MM.1S (cell line): Measurements from ENCODE around the gene TMEM106C.

ENCODE experiments used
- DNase-seq: peaks from one replicate; pipeline ENCODE4 v3.0.0-alpha.2; 2015
- H2AFZ ChIP-seq: fragments of 300-600 bp; sonication (generic); 2 replicates; pipeline ENCODE4 v1.6.0; 2016; ENCODE audit warnings: antibody characterized with exemption, low read length
- H3F3A ChIP-seq: fragments of 300-600 bp; sonication (generic); 2 replicates; pipeline ENCODE4 v1.6.1; 2016; ENCODE audit warnings: mild to moderate bottlenecking, antibody characterized with exemption, low read length, moderate library complexity, mixed read lengths; ENCODE audit not compliant: insufficient read depth
- H3K27ac ChIP-seq: fragments of 300-600 bp; sonication (generic); 2 replicates; pipeline ENCODE4 v1.5.1; 2016; ENCODE audit warnings: mild to moderate bottlenecking, low read length
- H3K27me3 ChIP-seq: fragments of 300-600 bp; sonication (generic); replicated peaks from 2 replicates; pipeline ENCODE4 v1.6.0; 2016; ENCODE audit warnings: low read length; ENCODE audit not compliant: insufficient read depth
- H3K36me3 ChIP-seq: fragments of 300-600 bp; sonication (generic); replicated peaks from 2 replicates; pipeline ENCODE4 v1.6.1; 2016; ENCODE audit warnings: mild to moderate bottlenecking, low read length, mixed read lengths; ENCODE audit not compliant: insufficient read depth
- H3K4me1 ChIP-seq: fragments of 300-600 bp; sonication (generic); 2 replicates; pipeline ENCODE4 v1.6.1; 2016; ENCODE audit warnings: low read length, mixed read lengths
- H3K4me2 ChIP-seq: fragments of 300-600 bp; sonication (generic); 2 replicates; pipeline ENCODE4 v1.6.0; 2016; ENCODE audit warnings: low read depth, low read length
- H3K4me3 ChIP-seq: fragments of 300-600 bp; sonication (generic); 2 replicates; pipeline ENCODE4 v1.5.1; 2016; ENCODE audit warnings: low read length, mixed read lengths
- H3K79me2 ChIP-seq: fragments of 300-600 bp; sonication (generic); 2 replicates; pipeline ENCODE4 v1.6.1; 2016; ENCODE audit warnings: mixed run types, low read length, mixed read lengths
- H3K9ac ChIP-seq: fragments of 300-600 bp; sonication (generic); 2 replicates; pipeline ENCODE4 v1.6.1; 2016; ENCODE audit warnings: low read length, mixed read lengths
- H3K9me2 ChIP-seq: fragments of 300-600 bp; sonication (generic); replicated peaks from 2 replicates; pipeline ENCODE4 v1.6.1; 2016; ENCODE audit warnings: mild to moderate bottlenecking, low read length, mixed read lengths; ENCODE audit not compliant: insufficient read depth
- H3K9me3 ChIP-seq: fragments of 300-600 bp; sonication (generic); replicated peaks from 2 replicates; pipeline ENCODE4 v1.6.1; 2016; ENCODE audit warnings: mild to moderate bottlenecking, low read length, mixed read lengths; ENCODE audit not compliant: insufficient read depth
- H4K20me1 ChIP-seq: fragments of 300-600 bp; sonication (generic); 2 replicates; pipeline ENCODE4 v1.6.1; 2016; ENCODE audit warnings: mild to moderate bottlenecking, low read length, moderate library complexity, mixed read lengths; ENCODE audit not compliant: insufficient read depth
- CTCF ChIP-seq: fragments of 300-600 bp; sonication (generic); IDR thresholded peaks from 2 replicates; pipeline ENCODE4 v1.5.1; 2016; ENCODE audit warnings: antibody characterized with exemption, low read length, mixed read lengths
- EZH2 ChIP-seq: fragments of 300-600 bp; sonication (generic); optimal IDR thresholded peaks from 2 replicates; pipeline ENCODE3; 2017; ENCODE audit warnings: low read depth, mild to moderate bottlenecking, antibody characterized with exemption, low read length, mixed read lengths
- EZH2phosphoT487 ChIP-seq: fragments of 300-600 bp; sonication (generic); IDR thresholded peaks from 2 replicates; pipeline ENCODE4 v1.6.1; 2018; ENCODE audit warnings: antibody characterized with exemption, low read length

Gene TMEM106C

DNA sequence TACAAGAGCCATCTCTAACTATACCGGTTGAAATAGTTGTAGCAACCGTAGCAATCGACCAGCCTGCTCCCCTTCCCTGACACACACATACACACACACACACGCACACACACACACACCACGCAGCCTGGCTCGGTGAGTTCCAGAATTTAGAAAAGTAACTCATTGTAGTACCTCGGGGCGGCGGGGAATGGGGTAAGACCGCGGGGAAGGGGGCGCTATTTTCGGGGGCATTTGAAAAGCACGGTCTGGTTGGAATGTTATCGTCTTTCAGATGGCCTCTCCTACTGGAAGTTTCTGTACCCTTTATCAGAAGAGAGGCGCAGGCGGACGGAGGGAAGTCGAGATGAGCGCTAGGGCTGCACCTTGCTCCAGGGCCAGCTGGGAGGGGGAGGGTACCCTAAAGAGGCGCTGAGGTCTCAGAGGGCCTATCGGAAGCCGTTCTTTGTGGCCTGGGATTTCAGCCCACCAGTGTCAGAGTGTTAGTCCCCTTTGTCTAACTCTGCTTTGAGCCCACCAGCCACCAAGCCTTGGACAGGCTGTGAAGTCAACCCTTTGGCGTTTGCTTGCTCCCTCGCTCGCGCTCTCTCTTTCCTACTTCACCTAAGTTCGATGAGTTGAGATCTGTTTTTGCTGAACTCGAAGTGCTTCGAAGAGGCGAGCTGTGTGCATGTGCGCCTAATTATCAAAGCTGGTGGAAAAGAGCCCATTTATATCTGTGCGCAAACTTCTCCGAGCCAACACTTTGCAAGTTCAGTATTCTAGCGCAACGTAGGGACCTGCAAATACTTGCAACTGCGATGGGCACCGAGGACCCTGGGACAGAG lies 40.0 kb downstream of the TMEM106C start:
- Histone ChIP-seq H3K9me3 (no peaks in the 10 kb centered on the region), H3K79me2 (no peaks in the 10 kb centered on the region), H3K9me2 (no peaks in the 10 kb centered on the region), H3F3A (no peaks in the 10 kb centered on the region), H3K4me3 (0 out of 2 replicates have a peak overlapping the region, but pooled peaks have one; percentile 5), H3K27me3 (peaks cover 73% of the 10 kb centered on the region), H3K27ac (no peak overlapping the region), H2AFZ (no peak overlapping the region), H3K36me3 (no peaks in the 10 kb centered on the region), H3K4me2 (peak overlapping the region; percentile 89; the same call in 1 of the 2 replicates), H3K9ac (no peak overlapping the region), H4K20me1 (no peaks in the 10 kb centered on the region), H3K4me1 (peaks cover 6% of the 10 kb centered on the region; the same call in 1 of the 2 replicates)
- no peak for DNase-seq
- TF ChIP-seq EZH2phosphoT487 (0 out of 2 replicates have a peak, but pooled peaks have one; percentile 20), EZH2 (peak; percentile 69), CTCF (no peak)

- no peaks in the 10 kb centered on the region for H4K20me1 ChIP-seq
- no peaks in the 10 kb centered on the region for H3F3A ChIP-seq
- no peaks in the 10 kb centered on the region for H3K9me2 ChIP-seq
- no peak for DNase-seq
- peak within 1 kb of the TSS; percentile 32; the same call in 1 of the 2 replicates for H3K4me2 ChIP-seq
- H2AFZ ChIP-seq, result no peak within 1 kb of the TSS
- H3K27me3 ChIP-seq, result peaks cover 65% of the 10 kb centered on the region
- no peaks in the 10 kb centered on the region for H3K79me2 ChIP-seq
- no peak within 1 kb of the TSS for H3K9ac ChIP-seq
- no peak within 1 kb of the TSS for H3K27ac ChIP-seq
- H3K4me1 ChIP-seq, result peaks cover 6% of the 10 kb centered on the region; the same call in 1 of the 2 replicates
- H3K9me3 ChIP-seq, result no peaks in the 10 kb centered on the region
- no peaks in the 10 kb centered on the region for H3K36me3 ChIP-seq
- no peak for TF ChIP-seq CTCF
- no peak for TF ChIP-seq EZH2phosphoT487
- no peak for TF ChIP-seq EZH2
- 0 out of 2 replicates have a peak within 1 kb of the TSS, but pooled peaks have one; percentile 5 for H3K4me3 ChIP-seq
Measured at GRCh38 chr12:48004053-48004941, 40.9 kb downstream of the TMEM106C start, which contains the start of gene COL2A1. COL2A1 (minus strand) TSS chr12:48004476; CDS start chr12:48004321, 155 bp downstream.

GRCh38 chr12:48005001-48005749 lies 41.8 kb downstream of the TMEM106C start:
- Histone ChIP-seq H4K20me1 (no peaks in the 10 kb centered on the region), H2AFZ (no peak overlapping the region), H3K27me3 (peaks cover 56% of the 10 kb centered on the region), H3K79me2 (no peaks in the 10 kb centered on the region), H3K4me2 (no peak overlapping the region), H3K9ac (no peak overlapping the region), H3K4me1 (peaks cover 6% of the 10 kb centered on the region; the same call in 1 of the 2 replicates), H3K9me2 (no peaks in the 10 kb centered on the region), H3K36me3 (no peaks in the 10 kb centered on the region), H3F3A (no peaks in the 10 kb centered on the region), H3K9me3 (no peaks in the 10 kb centered on the region), H3K4me3 (no peak overlapping the region), H3K27ac (no peak overlapping the region)
- TF ChIP-seq EZH2, result no peak
- TF ChIP-seq EZH2phosphoT487, result no peak
- no peak for TF ChIP-seq CTCF
- no peak for DNase-seq
